Measurements from ENCODE around the gene TNP1.

TNP1 gene

DNA sequence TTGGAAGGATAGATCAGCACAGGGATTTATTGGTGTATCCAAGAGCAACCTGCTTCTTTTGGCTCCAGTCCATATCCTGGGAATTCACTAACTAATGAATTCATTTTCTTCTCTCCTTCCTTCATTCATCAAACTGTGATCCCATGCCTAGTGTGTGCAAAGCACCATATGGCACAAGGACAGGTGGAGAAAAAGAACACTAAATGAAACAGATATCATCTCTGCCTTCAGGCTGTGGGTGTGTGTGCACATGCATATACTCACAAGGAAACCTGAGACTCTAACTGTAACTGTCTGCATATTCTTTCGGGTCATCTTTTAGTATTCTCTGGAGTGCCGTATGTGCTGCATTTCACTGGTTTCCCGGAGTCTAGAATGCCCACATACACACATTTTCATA is 20.2 kb downstream of the TNP1 start:
- DNase-seq (ENCODE audit: low read depth in 2 of 2), result no peak

DNA sequence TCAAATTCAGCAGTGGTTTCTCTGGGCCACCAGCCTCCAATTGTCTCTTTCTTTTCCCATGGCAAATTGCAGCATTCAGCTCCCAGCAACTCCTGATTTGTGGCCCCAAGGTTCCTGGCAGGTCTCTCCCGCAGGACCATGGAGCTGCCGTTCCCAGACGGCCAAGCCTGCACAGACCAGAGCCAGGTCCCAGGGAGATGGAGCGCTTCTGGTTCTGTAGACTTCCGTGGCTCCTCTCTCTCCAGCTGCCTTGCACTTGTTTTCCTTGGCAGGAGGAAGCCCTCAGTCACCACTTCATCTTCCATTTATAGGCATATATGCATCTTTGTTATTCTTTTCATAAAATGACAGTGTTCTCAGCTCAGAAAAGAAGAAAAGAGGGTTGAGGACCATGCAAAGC is 21.7 kb downstream of the TNP1 start:
- no peak for DNase-seq (ENCODE audit: low read depth in 2 of 2)

DNA sequence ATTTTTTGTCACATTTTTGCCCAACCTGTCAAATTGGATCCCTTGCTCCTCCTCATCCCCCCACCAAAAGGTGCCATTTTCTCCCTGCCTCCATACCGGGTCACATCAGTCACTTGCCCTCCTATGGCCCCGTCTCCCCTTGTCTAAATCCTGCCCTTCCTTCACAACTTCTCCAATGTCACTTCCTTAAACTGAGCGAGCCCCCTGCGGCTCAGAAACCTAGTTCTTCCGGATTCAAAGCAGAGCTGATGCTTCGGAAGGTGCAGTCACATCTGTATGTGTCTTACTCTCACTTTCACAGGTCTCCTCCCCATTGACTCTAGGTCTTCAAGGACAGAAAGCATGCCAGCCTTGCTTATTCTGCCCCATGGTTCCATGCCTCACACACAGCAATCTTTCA is 22.1 kb downstream of the TNP1 start:
- no peak for DNase-seq (ENCODE audit: low read depth in 2 of 2)

DNA sequence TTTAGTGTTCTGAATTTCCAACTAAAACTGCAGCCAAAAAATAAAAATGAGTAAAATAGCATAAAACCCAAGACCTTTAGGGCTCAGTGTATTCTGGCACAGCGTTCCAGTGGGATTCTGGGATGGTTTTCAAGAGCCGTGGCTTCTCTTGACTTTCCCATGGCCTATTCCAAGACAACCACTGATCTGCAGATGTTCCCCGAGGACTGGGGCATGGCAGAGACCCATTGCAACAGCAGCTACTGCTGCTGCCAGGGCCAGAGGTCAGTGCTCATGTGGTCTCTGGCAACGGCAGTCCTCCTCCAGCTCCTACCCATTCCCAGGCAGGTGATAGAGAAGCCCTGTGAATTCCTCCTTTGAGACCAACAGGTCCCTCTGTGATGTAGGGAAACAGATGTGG is 26.8 kb downstream of the TNP1 start:
- no peak for DNase-seq (ENCODE audit: low read depth in 2 of 2)

DNA sequence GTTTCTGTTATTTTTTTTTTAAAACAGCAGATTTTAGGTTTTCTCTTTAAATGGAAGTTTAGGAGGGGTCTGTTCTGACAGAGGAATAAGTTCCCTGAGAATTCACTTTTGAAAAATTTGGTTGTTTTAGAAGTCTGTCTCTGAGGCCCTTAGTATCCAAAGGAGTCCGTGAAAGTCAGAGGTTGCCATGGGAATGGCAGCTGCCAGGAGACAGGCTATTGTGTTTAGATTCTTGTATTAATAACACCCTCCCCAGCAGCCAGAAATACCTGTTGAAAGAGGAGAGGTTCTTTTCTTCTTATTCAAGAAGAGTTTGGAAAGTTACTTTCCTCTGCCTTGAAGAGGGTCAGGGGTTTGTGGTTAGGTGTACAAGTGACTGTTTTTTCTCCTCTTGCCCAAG is 29.5 kb downstream of the TNP1 start:
- no peak for DNase-seq (ENCODE audit: low read depth in 2 of 2)

DNA sequence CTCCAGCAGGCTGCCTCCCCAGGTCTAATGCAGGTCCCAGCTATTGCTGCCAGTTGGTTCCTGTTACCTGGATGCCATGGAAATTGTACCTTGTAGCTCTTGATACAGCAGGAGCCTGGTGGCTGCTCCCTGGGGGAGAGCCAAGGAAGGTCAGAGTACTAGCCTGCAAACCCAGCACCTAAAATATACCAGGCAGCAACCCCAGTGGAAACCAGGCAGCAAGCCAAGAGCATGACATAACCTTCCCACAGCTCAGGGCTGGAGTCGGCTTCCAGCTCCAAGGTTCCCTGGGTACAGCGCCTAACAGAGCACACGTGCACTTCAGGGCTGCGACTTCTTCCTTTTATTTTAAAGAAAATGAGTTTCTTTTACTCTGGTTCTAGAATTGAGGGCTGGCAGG is 30.3 kb downstream of the TNP1 start:
- DNase-seq (ENCODE audit: low read depth in 2 of 2), result no peak

DNA sequence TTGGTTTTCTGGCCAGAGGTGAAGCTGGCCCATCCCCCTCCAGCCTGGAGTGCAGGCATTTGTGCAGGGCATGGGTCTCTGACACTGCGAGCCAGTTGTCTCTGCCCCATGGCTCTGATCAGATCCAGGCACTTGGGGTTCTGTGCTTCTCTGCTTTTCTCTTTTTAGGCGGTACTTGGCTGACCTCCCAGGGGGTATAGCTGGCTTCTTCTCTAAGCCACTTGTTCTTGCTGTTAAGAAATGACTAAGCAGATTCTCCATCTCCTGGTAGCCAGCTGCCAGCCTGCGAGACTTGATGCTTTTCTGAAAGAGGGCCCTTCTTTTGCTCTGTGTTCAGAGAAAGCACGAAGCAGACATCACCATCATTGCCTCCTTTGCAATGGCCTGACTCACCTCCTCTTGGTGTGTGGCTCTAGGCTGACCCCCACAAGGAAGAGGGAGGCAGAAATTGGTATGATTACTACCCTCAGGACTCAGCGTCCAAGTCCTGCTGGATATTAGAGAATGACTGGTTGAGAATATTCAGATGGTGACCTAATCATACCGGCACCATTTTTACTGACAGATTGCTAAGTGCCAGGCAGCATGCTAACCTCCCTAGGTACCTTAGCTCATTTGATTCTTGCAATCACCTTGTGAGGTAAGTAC is 32.7 kb downstream of the TNP1 start:
- DNase-seq (ENCODE audit: low read depth in 2 of 2), result no peak

DNA sequence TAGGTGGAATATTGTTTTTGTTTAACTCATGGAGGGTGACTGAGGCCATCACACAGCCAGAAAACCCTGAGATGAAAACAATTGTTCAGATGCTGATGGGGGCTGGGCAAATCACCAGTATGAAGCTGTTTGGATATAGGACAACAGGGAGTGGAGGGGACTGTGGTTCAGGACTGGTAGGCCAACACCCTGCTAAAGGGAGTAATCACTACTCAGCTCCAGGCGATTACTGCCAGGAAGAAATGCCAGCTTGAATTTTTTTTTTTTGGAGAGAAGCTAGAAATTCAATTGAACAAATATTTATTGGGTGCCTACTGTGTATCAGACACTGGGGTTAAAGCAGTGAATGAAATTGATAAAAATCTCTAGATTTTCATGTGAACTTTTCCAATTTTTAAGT is 37.4 kb downstream of the TNP1 start:
- DNase-seq (ENCODE audit: low read depth in 2 of 2), result no peak

DNA sequence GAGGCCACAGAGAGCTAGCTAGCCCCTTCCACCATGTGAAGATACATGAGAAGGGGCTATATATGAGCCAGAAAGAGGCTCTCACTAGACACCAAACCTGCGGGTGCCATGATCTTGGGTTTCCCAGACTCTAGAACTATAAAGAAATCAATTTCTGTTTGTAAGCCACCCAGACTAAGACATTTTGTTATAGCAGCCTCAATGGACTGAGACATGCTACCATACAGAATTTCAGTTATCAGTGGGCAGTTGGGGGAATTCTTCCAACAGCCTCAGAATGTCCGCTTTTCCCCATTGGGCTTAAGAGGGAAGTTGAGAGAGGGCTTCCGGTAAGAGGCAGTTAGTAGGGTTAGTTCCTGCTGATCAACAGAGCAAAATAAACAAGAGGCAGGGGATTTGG is 39.2 kb downstream of the TNP1 start:
- no peak for DNase-seq (ENCODE audit: low read depth in 2 of 2)

DNA sequence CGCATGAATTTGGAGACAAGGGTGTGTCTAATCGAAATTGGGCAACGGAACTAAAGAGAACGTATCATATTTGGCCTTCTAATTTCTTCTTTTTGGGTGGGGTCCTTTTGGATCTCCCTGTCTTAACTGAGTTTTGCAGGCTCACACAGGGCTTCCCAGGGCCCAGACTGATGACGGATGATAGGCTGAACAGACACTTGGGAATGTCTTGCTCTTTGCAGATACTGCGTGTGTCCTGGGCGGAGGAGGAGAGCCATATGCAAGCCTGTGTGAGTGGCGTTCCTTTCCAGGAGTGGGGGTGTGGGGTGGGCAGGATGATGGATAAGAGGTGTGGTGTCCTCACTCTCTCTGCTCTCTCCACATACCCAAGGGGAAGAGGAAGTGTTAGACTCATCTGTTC is 40.1 kb downstream of the TNP1 start:
- DNase-seq (ENCODE audit: low read depth in 2 of 2), result no peak

DNA sequence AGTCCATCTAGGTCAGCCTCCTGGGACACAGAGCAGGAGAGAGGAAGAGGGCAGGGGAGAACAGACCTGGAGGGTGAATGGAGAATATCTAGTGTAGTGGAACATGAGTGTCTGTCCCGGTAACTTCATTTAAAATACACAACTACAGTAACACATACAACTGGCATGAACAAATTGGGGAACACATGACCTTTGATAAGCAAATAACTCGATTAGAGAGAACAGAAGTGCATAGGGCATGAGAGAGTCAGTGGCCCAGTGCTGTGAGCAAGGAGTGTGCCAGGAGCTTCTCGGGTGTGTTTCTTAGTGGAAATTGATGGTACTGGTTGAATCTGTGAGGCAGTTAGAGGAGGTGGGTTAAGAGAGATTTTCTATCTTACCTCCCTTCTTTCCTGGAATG is 40.8 kb downstream of the TNP1 start:
- DNase-seq (ENCODE audit: low read depth in 2 of 2), result no peak

DNA sequence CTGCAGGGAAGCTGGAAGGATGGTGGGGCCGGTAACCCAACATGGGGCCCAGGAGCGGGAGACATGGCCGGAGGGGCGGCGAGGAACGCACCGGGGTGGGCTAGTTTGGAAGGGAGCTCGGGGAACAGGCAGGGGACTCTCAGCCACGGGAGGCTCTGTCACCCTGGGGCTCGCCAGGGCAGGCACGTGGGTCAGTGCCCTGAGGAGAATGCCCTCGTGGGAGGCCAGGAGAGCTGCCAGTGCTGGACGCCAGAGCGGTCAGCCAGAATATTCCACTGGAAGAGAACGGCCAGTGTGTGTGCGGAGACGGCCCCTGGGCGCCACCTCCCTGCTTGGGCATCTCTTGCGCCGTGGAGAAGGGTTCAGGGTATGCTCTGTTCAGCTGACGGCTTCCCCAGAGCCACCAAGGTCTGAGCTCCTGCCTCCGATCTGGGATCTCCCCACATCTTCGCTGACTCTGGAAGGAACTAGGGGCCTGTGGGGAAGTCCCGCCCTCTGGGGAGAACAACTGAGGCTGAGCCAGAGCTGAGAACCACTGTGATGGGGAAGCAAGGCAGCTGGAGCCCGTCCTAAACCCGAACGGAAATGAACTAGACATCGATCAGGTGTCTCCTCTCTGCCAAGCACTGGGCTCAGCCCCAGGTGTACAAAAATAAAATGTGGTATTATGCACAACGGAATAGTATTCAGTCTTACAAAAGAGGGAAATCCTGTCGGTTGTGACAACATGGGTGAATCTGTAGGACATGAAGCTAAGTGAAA is 49.3 kb downstream of the TNP1 start:
- no peak for DNase-seq (ENCODE audit: low read depth in 2 of 2)
